GM12873 (cell line): Measurements from ENCODE around the gene RIMS1.

Source experiments
- CTCF ChIP-seq: IDR thresholded peaks from 2 replicates; pipeline ENCODE4 v1.5.1; 2012; ENCODE audit warnings: low read depth, mild to moderate bottlenecking, moderate library complexity, low read length, control low read depth; ENCODE audit not compliant: insufficient read depth; ENCODE audit errors: missing control alignments

Gene RIMS1

GRCh38 chr6:72348926-72349325, 462.6 kb downstream of the RIMS1 start:
- TF ChIP-seq CTCF = no peak

- TF ChIP-seq CTCF = no peak
Measured at GRCh38 chr6:72350296-72350881, 464.0 kb downstream of the RIMS1 start.

GRCh38 chr6:72363844-72364740, 477.7 kb downstream of the RIMS1 start:
- TF ChIP-seq CTCF = no peak

- no peak for TF ChIP-seq CTCF
Measured at GRCh38 chr6:72365773-72366172, 479.4 kb downstream of the RIMS1 start.

- no peak for TF ChIP-seq CTCF
Measured at GRCh38 chr6:72367439-72367838, 481.1 kb downstream of the RIMS1 start.

- no peak for TF ChIP-seq CTCF
Measured at GRCh38 chr6:72371473-72371872, 485.1 kb downstream of the RIMS1 start.

- TF ChIP-seq CTCF = no peak
Measured at GRCh38 chr6:72374172-72374571, 487.8 kb downstream of the RIMS1 start.
